ENCODE data around the gene HS6ST3. TPM values are rescaled to one million over a fixed set of nuclear protein-coding genes. Genes with fewer than 3 reads are reported as not detected.

The HS6ST3 gene
- total and polyA plus RNA-seq, 2 of the 13 experiments (the other 11 are each of a cell fraction or from before 2014, with no cell fraction given), result not detected

DNA sequence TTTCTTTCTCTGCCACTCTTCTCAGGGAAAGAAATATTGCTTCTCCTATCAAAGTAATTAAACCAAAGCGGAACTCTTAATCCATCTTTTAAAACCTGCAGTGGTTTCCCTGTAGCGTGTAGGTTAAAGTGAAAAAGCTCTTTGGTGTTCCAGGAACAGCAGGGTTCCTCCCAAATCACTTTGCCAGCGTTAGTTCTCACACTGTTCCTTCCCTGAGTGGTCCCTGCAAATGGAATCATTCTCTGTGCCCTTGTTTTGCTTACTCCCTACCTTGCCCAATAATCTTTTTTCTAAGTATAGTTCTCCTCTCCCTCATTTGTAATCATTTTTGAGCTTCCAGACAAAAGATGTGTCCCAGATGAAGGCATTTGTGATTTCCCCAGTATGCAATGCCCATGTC lies 207.5 kb downstream of the HS6ST3 start:
- POLR2A ChIA-PET, result no interaction called here
- BruUV-seq (replicated peaks), result no TSS peak
- Histone ChIP-seq H3K4me1 (ENCODE audit: insufficient read depth, low read length) (no peaks in the 10 kb centered on the region), H2AFZ (ENCODE audit: low read length) (no peak overlapping the region), H3K79me2 (ENCODE audit: insufficient read depth, low read length) (no peaks in the 10 kb centered on the region), H3K9ac (ENCODE audit: insufficient read depth, low read depth, low read length) (no peak overlapping the region), H3K4me3 (replicated peaks in 1 of 3; ENCODE audit: insufficient read depth in 1 of 3, low read depth in 2 of 3, low read length in 3 of 3) (no peak overlapping the region), H3K27ac (ENCODE audit: extremely low read length, insufficient read depth, low read length) (no peak overlapping the region), H3K36me3 (replicated peaks in 1 of 2; ENCODE audit: control insufficient read depth in 1 of 2, insufficient read depth in 2 of 2, low read length in 2 of 2) (no peaks in the 10 kb centered on the region), H4K20me1 (ENCODE audit: insufficient read depth, low read length) (no peaks in the 10 kb centered on the region), H3K27me3 (ENCODE audit: control insufficient read depth in 1 of 2, insufficient read depth in 2 of 2, low read length in 2 of 2) (no peaks in the 10 kb centered on the region), H3K9me3 (ENCODE audit: low read length) (no peaks in the 10 kb centered on the region), H3K4me2 (ENCODE audit: low read depth, low read length) (no peak overlapping the region)
- WGBS (ENCODE audit: low lambda C conversion rate), result 16% methylated on average over 3 of the region's 3 CpGs
- CTCF ChIA-PET (ENCODE audit: low intra/inter-chr PET ratio, low total read pairs), result no interaction called here
- no peak for ATAC-seq
- no peak for DNase-seq (ENCODE audit: low spot score)
- FAIRE-seq, result no peak
- intact Hi-C loops (cut with micrococcal nuclease; ENCODE audit: unreplicated experiment) (no loop called here), in situ Hi-C loops (cut with HindIII; ENCODE audit: extremely low pct_ligation_motif_present, low pct_unique_long_range_greater_than_20kb) (no loop called here)
- no peak for TF ChIP-seq FOXC1 (CRISPR knock-in tag; IDR thresholded peaks at IDR 0.05; ENCODE audit: borderline replicate concordance)
- TF ChIP-seq ZNF24 (IDR thresholded peaks at IDR 0.05), result no peak
- TF ChIP-seq NFYB (CRISPR knock-in tag; IDR thresholded peaks at IDR 0.05), result no peak
- no peak for TF ChIP-seq NCOR1 (IDR thresholded peaks at IDR 0.05; ENCODE audit: borderline replicate concordance, low read length)
- no peak for TF ChIP-seq KAT8 (CRISPR knock-in tag; IDR thresholded peaks at IDR 0.05)
- no peak for TF ChIP-seq ISX (CRISPR knock-in tag; conservative IDR thresholded peaks at IDR 0.05)
- no peak for TF ChIP-seq ZNF180 (CRISPR knock-in tag; IDR thresholded peaks at IDR 0.05; ENCODE audit: borderline replicate concordance, low read depth)
- TF ChIP-seq ZNF232 (CRISPR knock-in tag; IDR thresholded peaks at IDR 0.05; ENCODE audit: borderline replicate concordance), result no peak
- TF ChIP-seq NFKBIZ (CRISPR knock-in tag; IDR thresholded peaks at IDR 0.05), result no peak
- no peak for TF ChIP-seq NONO (IDR thresholded peaks at IDR 0.05)
- no peak for TF ChIP-seq NONO (CRISPR knock-in tag; conservative IDR thresholded peaks at IDR 0.05)
- no peak for TF ChIP-seq ZNF350 (CRISPR knock-in tag; IDR thresholded peaks at IDR 0.05; ENCODE audit: borderline replicate concordance, low read depth)
- TF ChIP-seq, protein P1, sequence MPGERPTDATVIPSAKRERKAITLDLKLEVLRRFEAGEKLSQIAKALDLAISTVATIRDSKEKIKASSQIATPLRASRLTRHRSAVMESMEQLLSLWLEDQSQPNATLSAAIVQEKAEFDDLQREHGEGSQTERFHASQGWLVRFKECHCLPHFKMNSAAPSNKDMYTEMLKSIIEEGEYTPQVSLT (CRISPR knock-in tag; IDR thresholded peaks at IDR 0.05; ENCODE audit: borderline replicate concordance, low read depth), result no peak
- TF ChIP-seq HOXA9 (CRISPR knock-in tag; IDR thresholded peaks at IDR 0.05; ENCODE audit: borderline replicate concordance), result no peak
- no peak for TF ChIP-seq HCFC1 (IDR thresholded peaks at IDR 0.05; ENCODE audit: low read depth, low read length)
- TF ChIP-seq KLF6 (CRISPR knock-in tag; IDR thresholded peaks at IDR 0.05), result no peak
- TF ChIP-seq, protein P2, sequence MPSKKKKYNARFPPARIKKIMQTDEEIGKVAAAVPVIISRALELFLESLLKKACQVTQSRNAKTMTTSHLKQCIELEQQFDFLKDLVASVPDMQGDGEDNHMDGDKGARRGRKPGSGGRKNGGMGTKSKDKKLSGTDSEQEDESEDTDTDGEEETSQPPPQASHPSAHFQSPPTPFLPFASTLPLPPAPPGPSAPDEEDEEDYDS (CRISPR knock-in tag; IDR thresholded peaks at IDR 0.05), result no peak
- no peak for TF ChIP-seq IKZF1 (IDR thresholded peaks at IDR 0.05)
- TF ChIP-seq, protein P3, sequence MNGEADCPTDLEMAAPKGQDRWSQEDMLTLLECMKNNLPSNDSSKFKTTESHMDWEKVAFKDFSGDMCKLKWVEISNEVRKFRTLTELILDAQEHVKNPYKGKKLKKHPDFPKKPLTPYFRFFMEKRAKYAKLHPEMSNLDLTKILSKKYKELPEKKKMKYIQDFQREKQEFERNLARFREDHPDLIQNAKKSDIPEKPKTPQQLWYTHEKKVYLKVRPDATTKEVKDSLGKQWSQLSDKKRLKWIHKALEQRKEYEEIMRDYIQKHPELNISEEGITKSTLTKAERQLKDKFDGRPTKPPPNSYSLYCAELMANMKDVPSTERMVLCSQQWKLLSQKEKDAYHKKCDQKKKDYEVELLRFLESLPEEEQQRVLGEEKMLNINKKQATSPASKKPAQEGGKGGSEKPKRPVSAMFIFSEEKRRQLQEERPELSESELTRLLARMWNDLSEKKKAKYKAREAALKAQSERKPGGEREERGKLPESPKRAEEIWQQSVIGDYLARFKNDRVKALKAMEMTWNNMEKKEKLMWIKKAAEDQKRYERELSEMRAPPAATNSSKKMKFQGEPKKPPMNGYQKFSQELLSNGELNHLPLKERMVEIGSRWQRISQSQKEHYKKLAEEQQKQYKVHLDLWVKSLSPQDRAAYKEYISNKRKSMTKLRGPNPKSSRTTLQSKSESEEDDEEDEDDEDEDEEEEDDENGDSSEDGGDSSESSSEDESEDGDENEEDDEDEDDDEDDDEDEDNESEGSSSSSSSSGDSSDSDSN (CRISPR knock-in tag; IDR thresholded peaks at IDR 0.05), result no peak
- no peak for TF ChIP-seq ZNF598 (CRISPR knock-in tag; IDR thresholded peaks at IDR 0.05; ENCODE audit: borderline replicate concordance)
- no peak for TF ChIP-seq MEIS1 (CRISPR knock-in tag; IDR thresholded peaks at IDR 0.05; ENCODE audit: borderline replicate concordance)
